Measurements from ENCODE around the gene KHSRP.

GRCh38 chr19:6374711-6375410 lies 49.8 kb downstream of the KHSRP start:
- TF ChIP-seq CTCF (IDR thresholded peaks at IDR 0.05) (no peak), POLR2A (IDR thresholded peaks at IDR 0.05) (no peak)
